Measurements from ENCODE around the gene TMEM94. TPM values are rescaled to one million over a fixed set of nuclear protein-coding genes. Genes with fewer than 3 reads are reported as not detected.

Gene TMEM94
- total and polyA plus RNA-seq, 2 of the 13 experiments (the other 11 are each of a cell fraction or from before 2014, with no cell fraction given), result 32.6 to 134 TPM

DNA sequence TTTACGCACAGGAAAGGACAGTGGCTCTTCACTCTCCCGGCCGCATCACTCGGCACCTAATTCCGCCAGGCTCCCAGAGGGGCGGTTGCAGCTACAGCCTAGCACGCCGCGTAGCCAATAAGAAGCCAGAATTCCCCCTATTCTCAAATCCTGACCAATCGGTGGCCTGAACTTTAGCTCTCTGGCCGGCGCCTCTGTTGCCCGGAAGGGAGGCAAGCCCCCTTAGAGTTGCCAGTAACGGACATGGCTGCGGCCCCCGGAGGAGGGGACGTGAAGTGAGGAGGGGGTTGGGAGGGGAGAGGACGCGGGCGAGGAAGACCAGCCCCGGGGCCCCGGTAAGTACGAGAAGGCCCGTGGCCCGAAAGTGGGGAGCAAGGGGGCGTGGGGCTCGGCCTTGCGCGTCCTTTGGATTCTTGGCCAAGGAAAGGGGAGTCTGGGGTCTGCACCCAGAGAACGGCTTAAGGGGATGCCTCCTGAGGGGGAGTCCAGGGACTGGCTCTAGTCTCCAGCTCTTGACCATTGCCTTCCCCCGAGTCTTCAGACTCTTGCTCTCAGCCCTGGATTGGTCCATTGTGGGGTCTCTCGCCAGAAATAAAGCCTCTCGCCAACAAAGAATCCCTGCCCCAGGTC, at the start of gene TMEM94 (continued):
- TF ChIP-seq ZNF841 (CRISPR knock-in tag; IDR thresholded peaks at IDR 0.05; ENCODE audit: borderline replicate concordance) (no peak), ZKSCAN8 (CRISPR knock-in tag; IDR thresholded peaks at IDR 0.05; ENCODE audit: borderline replicate concordance) (no peak; the same call in 1 of the 2 replicates), SOX6 (IDR thresholded peaks at IDR 0.05) (no peak), SOX6 (CRISPR knock-in tag; IDR thresholded peaks at IDR 0.05) (peak; percentile 55; the same call in 1 of the 2 replicates), ZNF891 (CRISPR knock-in tag; IDR thresholded peaks at IDR 0.05) (peak; percentile 72), ZNF768 (CRISPR knock-in tag; IDR thresholded peaks at IDR 0.05) (peak; percentile 70), ZNF20 (CRISPR knock-in tag; IDR thresholded peaks at IDR 0.05) (0 out of 2 replicates have a peak, but pooled peaks have one; percentile 92), ZNF775 (CRISPR knock-in tag; IDR thresholded peaks at IDR 0.05; ENCODE audit: borderline replicate concordance) (peak; percentile 48; the same call in 1 of the 2 replicates), EED (CRISPR knock-in tag; IDR thresholded peaks at IDR 0.05) (no peak), REL (CRISPR knock-in tag; conservative IDR thresholded peaks at IDR 0.05) (no peak), ZNF782 (CRISPR knock-in tag; IDR thresholded peaks at IDR 0.05; ENCODE audit: borderline replicate concordance) (no peak), ZNF354B (CRISPR knock-in tag; IDR thresholded peaks at IDR 0.05) (no peak; the same call in 1 of the 2 replicates), AHR (CRISPR knock-in tag; IDR thresholded peaks at IDR 0.05) (peak; percentile 84; the same call in 1 of the 2 replicates), ZC3H4 (CRISPR knock-in tag; IDR thresholded peaks at IDR 0.05; ENCODE audit: borderline replicate concordance) (no peak), CREM (IDR thresholded peaks at IDR 0.05) (peak; percentile 92), CREM (CRISPR knock-in tag; IDR thresholded peaks at IDR 0.05) (no peak), ZNF264 (CRISPR knock-in tag; IDR thresholded peaks at IDR 0.05) (no peak), ZBTB7A (CRISPR knock-in tag; IDR thresholded peaks at IDR 0.05) (peak; percentile 64; the same call in 1 of the 2 replicates), KAT7 (CRISPR knock-in tag; IDR thresholded peaks at IDR 0.05; ENCODE audit: borderline replicate concordance) (peak; percentile 78), KDM2A (CRISPR knock-in tag; IDR thresholded peaks at IDR 0.05; ENCODE audit: borderline replicate concordance, low read depth) (peak; percentile 74; the same call in 1 of the 2 replicates), SUZ12 (IDR thresholded peaks at IDR 0.05; ENCODE audit: low read depth, low read length) (no peak), RFX5 (IDR thresholded peaks at IDR 0.05; ENCODE audit: low read depth, low read length) (no peak; the same call in 1 of the 2 replicates), KDM6A (CRISPR knock-in tag; IDR thresholded peaks at IDR 0.05; ENCODE audit: low read depth) (no peak), HNRNPUL1 (IDR thresholded peaks at IDR 0.05; ENCODE audit: low read depth, low read length) (no peak), ZNF207 (IDR thresholded peaks at IDR 0.05; ENCODE audit: borderline replicate concordance) (no peak), ZNF350 (CRISPR knock-in tag; IDR thresholded peaks at IDR 0.05; ENCODE audit: borderline replicate concordance, low read depth) (peak; percentile 88; the same call in 1 of the 2 replicates), ZKSCAN1 (IDR thresholded peaks at IDR 0.05; ENCODE audit: low read length) (no peak), RBFOX2 (IDR thresholded peaks at IDR 0.05; ENCODE audit: low read depth, low read length) (peak; percentile 77), POLR2G (IDR thresholded peaks at IDR 0.05; ENCODE audit: low read depth, low read length) (peak; percentile 92), BHLHE40 (IDR thresholded peaks at IDR 0.05; ENCODE audit: low read length) (no peak)
- TF ChIP-seq, protein P1, sequence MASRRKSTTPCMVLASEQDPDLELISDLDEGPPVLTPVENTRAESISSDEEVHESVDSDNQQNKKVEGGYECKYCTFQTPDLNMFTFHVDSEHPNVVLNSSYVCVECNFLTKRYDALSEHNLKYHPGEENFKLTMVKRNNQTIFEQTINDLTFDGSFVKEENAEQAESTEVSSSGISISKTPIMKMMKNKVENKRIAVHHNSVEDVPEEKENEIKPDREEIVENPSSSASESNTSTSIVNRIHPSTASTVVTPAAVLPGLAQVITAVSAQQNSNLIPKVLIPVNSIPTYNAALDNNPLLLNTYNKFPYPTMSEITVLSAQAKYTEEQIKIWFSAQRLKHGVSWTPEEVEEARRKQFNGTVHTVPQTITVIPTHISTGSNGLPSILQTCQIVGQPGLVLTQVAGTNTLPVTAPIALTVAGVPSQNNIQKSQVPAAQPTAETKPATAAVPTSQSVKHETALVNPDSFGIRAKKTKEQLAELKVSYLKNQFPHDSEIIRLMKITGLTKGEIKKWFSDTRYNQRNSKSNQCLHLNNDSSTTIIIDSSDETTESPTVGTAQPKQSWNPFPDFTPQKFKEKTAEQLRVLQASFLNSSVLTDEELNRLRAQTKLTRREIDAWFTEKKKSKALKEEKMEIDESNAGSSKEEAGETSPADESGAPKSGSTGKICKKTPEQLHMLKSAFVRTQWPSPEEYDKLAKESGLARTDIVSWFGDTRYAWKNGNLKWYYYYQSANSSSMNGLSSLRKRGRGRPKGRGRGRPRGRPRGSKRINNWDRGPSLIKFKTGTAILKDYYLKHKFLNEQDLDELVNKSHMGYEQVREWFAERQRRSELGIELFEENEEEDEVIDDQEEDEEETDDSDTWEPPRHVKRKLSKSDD (CRISPR knock-in tag; IDR thresholded peaks at IDR 0.05; ENCODE audit: low read depth), result no peak

Measured in HepG2 (cell line).